HG03460 (cell line): ENCODE results near the gene PLAAT4.
"Not testable (repeated sequence)": the region's sequence is repeated elsewhere in the genome, so short reads cannot be mapped to it uniquely, and the experiment has no call there.

ENCODE experiments used
- ATAC-seq: cut with Tn5 transposase; IDR thresholded peaks from one replicate; pipeline ENCODE4 v1.9.1; 2021; ENCODE audit not compliant: unreplicated experiment

The PLAAT4 gene

DNA sequence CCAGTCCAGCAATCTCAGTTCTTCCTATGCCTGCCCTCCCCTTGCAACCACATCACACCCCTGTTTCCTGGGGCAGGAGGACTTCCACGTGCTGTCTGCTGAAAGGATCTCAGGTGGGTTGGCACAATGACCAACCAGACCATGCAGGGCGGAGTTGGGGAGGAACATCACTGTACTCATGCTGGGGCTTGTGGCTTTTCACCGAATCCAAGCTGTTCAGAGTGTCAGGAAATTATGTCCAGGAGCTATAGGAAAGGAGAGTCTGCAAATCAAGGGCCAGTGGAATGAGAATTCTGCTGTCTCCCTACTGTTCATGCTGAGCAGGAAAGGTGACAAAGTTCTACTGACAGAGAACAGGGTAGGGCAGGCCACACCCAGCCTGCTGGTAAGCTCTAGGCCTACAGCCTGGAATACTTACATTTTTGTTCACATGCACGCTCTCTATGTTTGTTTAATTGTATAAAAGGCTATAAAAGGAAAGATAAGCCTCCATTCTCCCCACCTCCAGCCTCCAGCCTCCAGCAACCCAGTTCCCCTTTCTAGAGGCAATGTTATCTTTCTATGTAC lies 28.3 kb downstream of the PLAAT4 start:
- ATAC-seq, result no peak

GRCh38 chr11:63567044-63567840 lies 30.6 kb downstream of the PLAAT4 start:
- ATAC-seq, result peak; percentile 65

DNA sequence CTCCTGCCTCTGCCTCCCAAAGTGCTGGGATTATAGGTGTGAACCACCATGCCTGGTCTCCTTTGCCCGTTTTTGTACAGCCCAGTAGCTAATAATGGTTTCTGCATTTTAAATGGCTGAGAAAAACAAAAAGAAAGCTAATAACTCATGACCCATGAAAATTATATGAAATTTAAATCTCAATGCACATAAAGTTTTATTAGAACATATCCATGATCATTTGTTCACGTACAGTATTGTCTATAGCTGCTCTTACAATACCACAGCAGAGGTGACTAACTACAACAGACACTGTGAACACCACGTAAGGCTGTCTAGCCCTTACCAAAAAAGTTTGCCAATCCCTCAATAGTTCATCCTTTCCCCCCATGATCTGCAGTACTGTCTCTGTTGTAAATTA lies 33.0 kb downstream of the PLAAT4 start:
- ATAC-seq, result no peak

DNA sequence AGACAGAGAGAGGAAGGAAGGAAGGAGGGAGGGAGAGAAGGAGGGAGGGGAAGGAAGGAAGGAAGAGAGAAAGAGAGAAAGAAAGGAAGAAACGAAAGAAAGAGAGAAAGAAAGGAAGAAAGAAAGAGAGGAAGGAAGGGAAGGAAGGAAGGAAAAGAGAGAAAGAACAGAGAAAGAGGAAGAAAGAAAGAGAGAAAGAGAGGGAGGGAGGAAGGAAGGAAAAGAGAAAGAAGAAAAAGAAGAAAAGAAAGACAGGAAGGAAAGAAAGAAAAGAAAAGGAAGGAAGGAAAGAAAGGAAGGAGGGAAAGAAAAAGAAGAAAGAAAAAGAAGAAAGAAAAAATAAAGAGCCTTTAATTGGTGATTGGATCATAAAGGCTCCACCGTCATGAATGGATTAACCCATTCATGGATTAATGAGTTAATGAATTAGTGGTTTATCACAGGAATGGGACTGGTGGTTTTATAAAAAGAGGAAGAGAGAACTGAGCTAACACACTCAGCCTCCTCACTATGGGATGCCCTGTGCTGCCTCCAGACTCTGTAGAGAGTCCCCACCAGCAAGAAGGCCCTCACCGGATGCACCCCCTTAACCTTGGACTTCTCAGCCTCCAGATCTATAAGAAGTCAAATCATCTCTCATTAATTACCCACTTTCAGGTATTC lies 35.5 kb downstream of the PLAAT4 start:
- peak; percentile 60 for ATAC-seq

DNA sequence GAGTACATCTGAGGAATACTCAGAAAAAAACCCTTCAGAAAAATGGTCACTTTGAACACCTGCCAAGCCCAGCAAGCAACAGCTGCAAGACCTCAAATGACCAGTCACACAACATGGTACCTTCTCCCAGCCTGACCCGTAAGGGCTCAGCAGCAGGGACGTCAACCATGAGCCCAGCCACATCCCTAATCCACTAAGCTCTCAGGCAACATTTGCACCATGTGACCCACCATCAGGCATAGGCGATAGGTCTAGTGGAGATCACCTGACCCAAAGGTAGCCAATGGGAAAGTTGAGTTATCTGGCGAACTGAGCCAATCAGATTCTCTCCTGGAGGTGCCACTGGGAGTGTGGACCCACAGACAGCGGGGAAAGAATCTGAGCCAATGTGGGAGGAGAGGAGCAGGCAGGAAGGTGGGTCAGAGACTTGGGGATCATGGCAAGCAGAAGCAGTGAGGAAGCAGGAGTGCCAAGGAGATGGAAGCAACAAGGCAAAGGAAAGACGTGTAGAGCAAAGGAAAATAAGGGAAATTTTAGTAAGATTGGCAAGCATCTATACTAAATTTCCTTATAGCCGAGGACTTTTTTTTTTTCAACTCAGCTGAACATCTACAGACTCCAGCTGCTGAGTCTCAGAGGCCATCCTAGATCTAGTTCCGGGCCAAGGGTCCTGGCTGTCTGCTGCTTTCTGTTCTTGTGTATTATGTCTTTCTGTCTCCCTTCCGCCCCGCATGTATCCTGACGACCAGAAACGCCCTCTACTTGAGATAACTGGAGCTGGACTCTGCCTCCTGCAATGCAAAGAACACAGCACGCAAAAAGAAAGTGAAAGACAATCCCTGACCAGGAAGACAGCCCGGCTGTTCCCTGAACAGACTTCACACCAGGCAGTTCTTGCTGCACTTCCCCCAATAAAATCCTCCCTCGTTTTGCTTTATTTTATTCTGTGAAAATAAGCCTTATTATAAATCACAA lies 37.6 kb downstream of the PLAAT4 start:
- ATAC-seq, result no peak

DNA sequence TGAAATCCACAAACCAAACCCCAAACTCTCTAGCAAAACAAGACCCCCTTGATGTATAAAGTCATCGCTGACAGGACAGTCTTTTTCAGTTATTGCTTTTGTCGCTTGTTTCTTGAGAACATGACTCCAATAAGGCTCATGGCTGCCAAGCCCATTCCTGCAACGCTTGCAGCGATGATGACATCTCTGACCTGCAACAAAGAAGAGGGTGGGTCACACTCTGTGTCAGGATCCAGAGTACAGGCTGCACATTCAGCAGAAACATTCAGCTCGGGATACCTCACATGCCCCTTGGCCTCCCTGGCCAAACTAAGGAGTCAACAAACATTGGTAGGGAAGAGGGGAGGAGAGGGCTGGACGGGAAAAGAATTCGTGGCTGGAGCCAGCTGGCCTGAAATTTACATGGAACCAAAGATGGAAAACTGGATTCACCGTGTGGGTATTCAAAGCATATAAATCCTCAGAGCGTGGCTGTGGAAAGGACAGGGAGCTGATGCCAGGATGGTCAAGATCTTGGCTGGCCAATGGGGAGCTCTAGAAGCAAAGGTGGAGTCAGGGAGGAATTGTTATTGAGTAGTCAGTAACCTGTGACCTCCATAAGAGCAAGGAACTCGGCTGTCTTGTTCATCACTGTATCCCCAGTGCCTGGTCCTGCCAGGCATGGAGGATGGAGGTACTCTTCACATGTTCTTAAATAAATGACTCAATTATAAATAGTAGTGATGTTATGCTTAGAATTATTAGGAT lies 38.4 kb downstream of the PLAAT4 start:
- no peak for ATAC-seq

- ATAC-seq, result not testable (repeated sequence)
Measured at GRCh38 chr11:63578882-63579281, 42.3 kb downstream of the PLAAT4 start.

DNA sequence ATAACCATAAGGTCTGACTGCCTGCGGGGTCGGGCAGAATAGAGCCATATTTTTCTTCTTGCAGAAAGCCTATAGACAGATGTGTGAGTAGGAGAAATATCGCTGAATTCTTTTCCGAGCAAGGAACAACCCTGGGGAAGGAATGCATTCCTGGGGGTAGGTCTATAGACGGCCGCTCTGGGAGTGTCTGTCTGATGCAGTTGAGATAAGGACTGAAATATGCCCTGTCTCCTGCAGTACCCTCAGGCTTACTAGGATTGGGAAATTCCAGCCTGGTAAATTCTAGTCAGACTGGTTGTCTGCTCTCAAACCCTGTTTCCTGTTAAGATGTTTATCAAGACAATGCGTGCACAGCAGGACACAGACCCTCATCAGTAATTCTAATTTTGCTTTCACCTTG lies 44.6 kb downstream of the PLAAT4 start:
- not testable (repeated sequence) for ATAC-seq

DNA sequence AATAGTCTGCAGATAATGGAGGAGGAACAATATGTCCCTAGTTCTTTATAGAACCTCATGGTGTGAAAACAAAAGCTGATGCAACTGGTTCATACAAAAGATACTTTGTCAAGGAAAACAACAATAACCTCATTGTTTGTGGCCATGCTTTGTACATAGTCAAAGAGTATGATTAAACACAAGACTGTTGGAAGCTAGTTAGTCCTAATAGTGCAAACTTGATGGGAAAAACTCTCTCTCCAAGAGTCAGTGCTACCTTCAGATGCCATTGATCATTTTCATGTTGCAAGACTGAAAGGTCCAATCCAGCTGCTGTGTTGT lies 46.7 kb downstream of the PLAAT4 start:
- no peak for ATAC-seq

- ATAC-seq, result no peak
Measured at GRCh38 chr11:63586451-63587166, 50.0 kb downstream of the PLAAT4 start.

GRCh38 chr11:63589000-63589399 lies 52.4 kb downstream of the PLAAT4 start:
- ATAC-seq, result no peak

GRCh38 chr11:63590024-63590788 lies 53.6 kb downstream of the PLAAT4 start:
- no peak for ATAC-seq

GRCh38 chr11:63592975-63593395 lies 56.4 kb downstream of the PLAAT4 start:
- ATAC-seq, result no peak

- no peak for ATAC-seq
Measured at GRCh38 chr11:63595296-63595695, 58.7 kb downstream of the PLAAT4 start.
